Naive thymus-derived CD4-positive, alpha-beta T cell (primary cell): Measurements from ENCODE around the gene ZNF18. TPM values are rescaled to one million over a fixed set of nuclear protein-coding genes. Genes with fewer than 3 reads are reported as not detected.

Experiments used
- ATAC-seq: fragments of 150-1000 bp; cut with Tn5 transposase; 2 replicates; pipeline ENCODE4 v1.10.0; 2021; ENCODE audit warnings: mild to moderate bottlenecking, moderate library complexity
- CTCF ChIA-PET: fragments of 350-600 bp; sonication (Branson Sonifier 250); formaldehyde crosslinking; loops from one replicate; lab custom pipeline; 2021; ENCODE audit warnings: antibody characterized with exemption; lab: Charles Lee
- POLR2A ChIA-PET: fragments of 350-600 bp; sonication (Branson Sonifier 250); formaldehyde crosslinking; loops from one replicate; lab custom pipeline; 2021; ENCODE audit warnings: antibody characterized with exemption, inconsistent platforms; lab: Charles Lee
- DNase-seq, 9 donors: peaks; one replicate each; pipeline versions ENCODE4 v3.0.0 to v3.0.0-alpha.2; 2020 to 2022; ENCODE audit warnings: mixed read lengths in 1 of 9
- H3K27ac ChIP-seq: one replicate; pipeline ENCODE4 v1.7.0; 2013; ENCODE audit warnings: mild to moderate bottlenecking, low read depth, low read length, moderate library complexity
- H3K27me3 ChIP-seq, 2 donors: one replicate each; pipeline ENCODE4 v1.7.0; 2013; ENCODE audit warnings: low read length in 2 of 2, mild to moderate bottlenecking in 2 of 2, moderate library complexity in 2 of 2; ENCODE audit not compliant: control insufficient read depth in 2 of 2, insufficient read depth in 2 of 2
- H3K36me3 ChIP-seq, 3 experiments: 1 replicate in 2 of 3; 2 replicates in 1 of 3; pipeline ENCODE4 v1.7.0; 2013; ENCODE audit warnings: low read length in 3 of 3, mild to moderate bottlenecking in 3 of 3, moderate library complexity in 1 of 3; ENCODE audit not compliant: insufficient read depth in 3 of 3, control insufficient read depth in 2 of 3
- H3K4me1 ChIP-seq, 2 donors: one replicate each; pipeline ENCODE4 v1.7.0; 2013; ENCODE audit warnings: low read length in 2 of 2, mild to moderate bottlenecking in 2 of 2, moderate library complexity in 1 of 2; ENCODE audit not compliant: control insufficient read depth in 2 of 2, insufficient read depth in 2 of 2
- H3K4me3 ChIP-seq: 2 replicates; pipeline ENCODE4 v1.7.0; 2013; ENCODE audit warnings: mild to moderate bottlenecking, low read length
- H3K9me3 ChIP-seq, 3 experiments: 1 replicate in 2 of 3; 2 replicates in 1 of 3; pipeline ENCODE4 v1.7.0; 2013; ENCODE audit warnings: low read length in 3 of 3; ENCODE audit not compliant: control insufficient read depth in 2 of 3
- H3K27ac Mint-ChIP-seq, 9 donors: one replicate each; pipeline ENCODE4 v1.8.0; 2020 to 2022; ENCODE audit warnings: mixed read lengths in 9 of 9, mild to moderate bottlenecking in 8 of 9, moderate library complexity in 5 of 9, inconsistent platforms in 2 of 9
- H3K27me3 Mint-ChIP-seq, 5 donors: one replicate each; pipeline ENCODE4 v1.8.0; 2021 to 2022; ENCODE audit warnings: mixed read lengths in 5 of 5, mild to moderate bottlenecking in 1 of 5
- H3K36me3 Mint-ChIP-seq, 5 donors: one replicate each; pipeline ENCODE4 v1.8.0; 2020 to 2022; ENCODE audit warnings: mixed read lengths in 5 of 5, mild to moderate bottlenecking in 3 of 5, inconsistent platforms in 1 of 5
- H3K4me1 Mint-ChIP-seq, 7 donors: one replicate each; pipeline ENCODE4 v1.8.0; 2020 to 2022; ENCODE audit warnings: mixed read lengths in 7 of 7, mild to moderate bottlenecking in 3 of 7, inconsistent platforms in 1 of 7
- H3K4me3 Mint-ChIP-seq, 10 donors: one replicate each; pipeline ENCODE4 v1.8.0; 2020 to 2022; ENCODE audit warnings: mild to moderate bottlenecking in 10 of 10, mixed read lengths in 10 of 10, moderate library complexity in 6 of 10, inconsistent platforms in 2 of 10
- H3K9me3 Mint-ChIP-seq, 11 donors: one replicate each; pipeline ENCODE4 v1.8.0; 2020 to 2022; ENCODE audit warnings: mixed read lengths in 11 of 11, mild to moderate bottlenecking in 4 of 11, inconsistent platforms in 1 of 11, moderate library complexity in 1 of 11
- intact Hi-C, 2 donors: fragments of 100-400 bp; cut with micrococcal nuclease; formaldehyde crosslinking; loops; one replicate each; pipeline ENCODE4 v1.15.1; 2023
- polyA plus RNA-seq, 2 donors: library from polyadenylated mRNA; unstranded; fragments of 300-500 nt; fragmentation: Illumina TruSeq; gene quantifications; one replicate each; pipeline ENCODE4 v1.2.3, GENCODE V29; 2021
- total RNA-seq, 6 experiments: library from RNA in 5 of 6; stranded (reverse) in 5 of 6; gene quantifications; 1 replicate in 5 of 6; 2 replicates in 1 of 6; pipeline ENCODE4 v1.2.3 and lab custom pipeline; 2021 to 2026

Gene ZNF18
- total and polyA plus RNA-seq, 7 experiments from 2014 or later: 7.3 to 15.3 (median 11.3) TPM

- ChIA-PET POLR2A (interaction anchor here (0.9 to 6.0 kb wide), 14 partner anchors 10 to 1297 kb away, joined by 3 to 310 read pairs (median 8); partner anchors contain the start of genes ELAC2 and MAP2K4), CTCF (interaction anchor here (0.9 to 1.7 kb wide), 3 partner anchors 10 to 1021 kb away, joined by 3 to 4 read pairs (median 3); partner anchors contain the start of gene ELAC2)
- intact Hi-C loops: loop anchor here (1.0 to 10.0 kb wide), 7 partner anchors 24 to 1302 kb away; partner anchors contain the start of genes ADPRM (in 2 of the 2), MAP2K4 (in 2 of the 2), SCO1 (in 2 of the 2) and ELAC2 (in 1 of the 2)
- Histone ChIP-seq H3K27me3 (no peaks in the 10 kb centered on the region), H3K4me3 (peak overlapping the region; percentile 92), H3K9me3 (no peaks in the 10 kb centered on the region), H3K27ac (peak overlapping the region; percentile 90), H3K36me3 (peaks cover 0 to 8% (median 7%) of the 10 kb centered on the region in 3 experiments), H3K4me1 (peaks cover 4 to 5% of the 10 kb centered on the region in 2 donors)
- Mint-ChIP-seq H3K4me3 (peak overlapping the region; percentile 87 to 99 (median 95)), H3K9me3 (peaks cover 0 to 3% (median 0%) of the 10 kb centered on the region in 11 donors), H3K27me3 (peaks cover 0 to 6% (median 0%) of the 10 kb centered on the region in 5 donors), H3K36me3 (peaks cover 0 to 16% (median 7%) of the 10 kb centered on the region in 5 donors), H3K27ac (peak overlapping the region; percentile 82 to 97 (median 93)), H3K4me1 (peaks cover 14 to 39% (median 30%) of the 10 kb centered on the region in 7 donors)
- ATAC-seq (peak; percentile 25), DNase-seq (peak in 4 of 9 donors; percentile 34 to 51 (median 41))
Measured at GRCh38 chr17:11996722-11997146, 541 bp downstream of the ZNF18 start.

DNA sequence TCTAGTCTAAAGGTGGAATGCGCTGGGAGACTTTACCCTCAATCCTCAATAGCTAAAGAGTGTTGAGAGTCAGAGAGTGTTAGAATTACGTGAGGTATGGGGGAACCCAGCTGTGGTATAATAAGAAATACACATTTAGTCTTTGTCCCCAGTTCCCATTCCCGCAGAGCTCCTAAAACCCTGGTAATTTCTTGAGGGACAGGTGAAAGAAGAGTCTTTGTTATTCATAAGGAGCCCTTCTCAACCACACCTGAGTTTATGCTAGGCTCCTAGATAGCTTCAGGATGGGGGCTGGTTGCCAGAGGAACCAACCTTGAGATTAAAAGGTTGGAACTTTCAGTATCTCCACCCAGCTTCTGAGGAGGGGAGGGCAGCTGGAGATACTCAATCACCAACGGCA is 5.8 kb downstream of the ZNF18 start:
- ChIA-PET POLR2A (interaction anchor here (0.9 to 3.6 kb wide), 2 partner anchors 29 to 102 kb away, joined by 3 to 12 read pairs; partner anchors contain the start of gene MAP2K4), CTCF (interaction anchor here (0.6 kb wide), 1 partner anchor 40 kb away, joined by 3 read pairs; no protein-coding TSS in a partner anchor)
- intact Hi-C loops: loop anchor here (10.0 kb wide), 3 partner anchors 93 to 1297 kb away; partner anchors contain the start of genes ADPRM (in 1 of the 2) and SCO1 (in 1 of the 2)
- ATAC-seq (no peak), DNase-seq (no peak)
- Mint-ChIP-seq H3K27me3 (no peaks in the 10 kb centered on the region), H3K36me3 (peaks cover 10 to 62% (median 42%) of the 10 kb centered on the region in 5 donors), H3K9me3 (no peaks in the 10 kb centered on the region), H3K4me3 (no peak overlapping the region), H3K27ac (no peak overlapping the region), H3K4me1 (peaks cover 16 to 58% (median 39%) of the 10 kb centered on the region in 7 donors)
- no peaks in the 10 kb centered on the region for H3K27me3 ChIP-seq
- H3K4me3 ChIP-seq: no peak overlapping the region
- no peaks in the 10 kb centered on the region for H3K9me3 ChIP-seq
- H3K27ac ChIP-seq: no peak overlapping the region
- peaks cover 0 to 4% of the 10 kb centered on the region in 2 donors for H3K4me1 ChIP-seq
- H3K36me3 ChIP-seq: peaks cover 6 to 31% (median 8%) of the 10 kb centered on the region in 3 experiments

- peaks cover 6 to 39% (median 8%) of the 10 kb centered on the region in 3 experiments for H3K36me3 ChIP-seq
Measured at GRCh38 chr17:11990363-11990983, 6.8 kb downstream of the ZNF18 start.

DNA sequence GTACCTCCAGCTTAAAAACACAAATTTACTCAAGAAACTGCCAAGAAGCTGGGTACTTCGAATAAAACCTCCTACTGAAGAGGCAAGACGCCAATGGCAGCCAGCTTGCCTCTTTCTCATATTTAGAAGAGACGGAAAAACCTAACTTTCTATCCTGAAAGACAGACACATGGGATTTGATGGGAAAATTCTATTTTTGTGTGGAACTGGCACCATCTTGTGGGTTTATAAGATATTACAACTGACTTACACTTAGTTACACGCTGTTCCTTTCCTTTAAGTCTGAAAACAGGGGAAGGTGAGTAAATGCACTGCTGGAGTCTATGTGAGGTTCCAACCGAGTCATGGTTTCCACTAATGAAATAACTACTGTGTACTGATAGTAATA is 10.3 kb downstream of the ZNF18 start:
- Histone ChIP-seq H3K36me3 (peaks cover 9 to 61% (median 9%) of the 10 kb centered on the region in 3 experiments), H3K27ac (no peak overlapping the region), H3K9me3 (no peaks in the 10 kb centered on the region), H3K4me1 (no peaks in the 10 kb centered on the region), H3K4me3 (no peak overlapping the region), H3K27me3 (no peaks in the 10 kb centered on the region)
- DNase-seq: no peak
- H3K4me3 Mint-ChIP-seq: no peak overlapping the region
- H3K36me3 Mint-ChIP-seq: peaks cover 19 to 81% (median 56%) of the 10 kb centered on the region in 5 donors
- ChIA-PET POLR2A (interaction anchor here (2.4 kb wide), 1 partner anchor 10 kb away, joined by 12 read pairs; the partner anchor contains the start of gene ZNF18), CTCF (interaction anchor here (1.9 kb wide), 1 partner anchor 10 kb away, joined by 4 read pairs; the partner anchor contains the start of gene ZNF18)
- peaks cover 5 to 42% (median 24%) of the 10 kb centered on the region in 7 donors for H3K4me1 Mint-ChIP-seq
- no peak overlapping the region for H3K27ac Mint-ChIP-seq
- no peaks in the 10 kb centered on the region for H3K27me3 Mint-ChIP-seq
- ATAC-seq: no peak
- no peaks in the 10 kb centered on the region for H3K9me3 Mint-ChIP-seq
- intact Hi-C loops: loop anchor here (5.0 kb wide), 2 partner anchors 35 to 1355 kb away; partner anchors contain the start of gene MAP2K4 (in 1 of the 2)

More at GRCh38 chr17:11990363-11990983, 6.8 kb downstream of the ZNF18 start:
- H3K4me1 Mint-ChIP-seq: peaks cover 12 to 52% (median 34%) of the 10 kb centered on the region in 7 donors
- ChIA-PET CTCF (no interaction called here), POLR2A (interaction anchor here (0.6 to 0.9 kb wide), 3 partner anchors 25 to 121 kb away, joined by 3 read pairs; no protein-coding TSS in a partner anchor)
- peak overlapping the region in 1 of 10 donors; percentile 32 for H3K4me3 Mint-ChIP-seq
- H3K4me3 ChIP-seq: no peak overlapping the region
- no peak overlapping the region for H3K27ac ChIP-seq
- H3K27ac Mint-ChIP-seq: no peak overlapping the region
- DNase-seq: no peak
- H3K27me3 ChIP-seq: no peaks in the 10 kb centered on the region
- ATAC-seq: no peak
- H3K9me3 ChIP-seq: no peaks in the 10 kb centered on the region
- no peaks in the 10 kb centered on the region for H3K4me1 ChIP-seq
- no peaks in the 10 kb centered on the region for H3K27me3 Mint-ChIP-seq
- peaks cover 10 to 66% (median 42%) of the 10 kb centered on the region in 5 donors for H3K36me3 Mint-ChIP-seq
- intact Hi-C loops: loop anchor here (10.0 kb wide), 3 partner anchors 94 to 1296 kb away; partner anchors contain the start of genes ADPRM (in 1 of the 2) and SCO1 (in 1 of the 2)
- H3K9me3 Mint-ChIP-seq: no peaks in the 10 kb centered on the region

DNA sequence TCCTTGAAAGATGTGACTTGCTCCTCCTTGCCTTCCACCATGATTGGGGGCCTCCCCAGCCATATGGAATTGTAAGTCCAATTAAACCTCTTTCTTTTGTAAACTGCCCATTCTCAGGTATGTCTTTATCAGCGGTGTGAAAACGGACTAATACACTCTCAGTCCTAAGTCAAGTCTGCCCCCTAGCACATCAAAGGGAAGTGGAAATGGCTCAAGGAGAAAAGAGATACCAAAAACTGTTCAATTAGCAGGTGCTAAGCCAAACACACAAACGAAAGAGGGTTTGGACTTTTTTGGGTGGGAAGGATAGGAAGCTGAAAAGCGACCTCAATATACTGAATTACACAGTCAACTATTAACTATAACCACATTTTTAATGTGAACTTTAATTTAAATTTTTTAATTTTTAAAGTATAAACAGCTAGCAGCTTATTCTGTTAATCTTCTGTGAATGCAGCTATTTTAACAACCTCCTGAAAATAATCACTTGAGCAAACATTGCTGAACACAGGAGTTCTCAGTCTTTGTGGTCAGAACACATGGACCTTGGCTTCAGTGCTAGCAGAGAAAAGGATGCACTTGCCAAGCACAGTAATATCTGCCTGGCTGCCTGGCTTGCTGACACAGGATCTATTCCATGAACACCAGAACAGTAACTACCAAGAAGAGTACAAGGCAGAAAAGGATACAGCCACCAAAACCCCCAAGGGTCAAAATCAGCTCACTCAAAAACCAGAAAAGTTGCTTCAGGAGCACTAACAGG is 10.9 kb downstream of the ZNF18 start:
- ATAC-seq (no peak), DNase-seq (no peak)
- Histone ChIP-seq H3K9me3 (no peaks in the 10 kb centered on the region), H3K27ac (no peak overlapping the region), H3K4me1 (no peaks in the 10 kb centered on the region), H3K36me3 (peaks cover 8 to 62% (median 9%) of the 10 kb centered on the region in 3 experiments), H3K27me3 (no peaks in the 10 kb centered on the region), H3K4me3 (no peak overlapping the region)
- peaks cover 20 to 81% (median 60%) of the 10 kb centered on the region in 5 donors for H3K36me3 Mint-ChIP-seq
- H3K27me3 Mint-ChIP-seq: no peaks in the 10 kb centered on the region
- CTCF ChIA-PET: interaction anchor here (1.9 kb wide), 1 partner anchor 11 kb away, joined by 4 read pairs; the partner anchor contains the start of gene ZNF18
- H3K27ac Mint-ChIP-seq: no peak overlapping the region
- intact Hi-C loops: loop anchor here (5.0 kb wide), 2 partner anchors 36 to 1354 kb away; partner anchors contain the start of gene MAP2K4 (in 1 of the 2)
- H3K4me1 Mint-ChIP-seq: peaks cover 5 to 38% (median 25%) of the 10 kb centered on the region in 7 donors
- POLR2A ChIA-PET: interaction anchor here (2.4 kb wide), 1 partner anchor 11 kb away, joined by 12 read pairs; the partner anchor contains the start of gene ZNF18
- H3K9me3 Mint-ChIP-seq: no peaks in the 10 kb centered on the region
- H3K4me3 Mint-ChIP-seq: no peak overlapping the region
